Limb (tissue), 2 donors: Measurements from ENCODE around the gene OLFM1.

Experiments
- DNase-seq, 2 donors: peaks; one replicate each; pipeline ENCODE4 v3.0.0-alpha.2; 2016; ENCODE audit errors: extremely low spot score in 2 of 2

Gene OLFM1

DNA sequence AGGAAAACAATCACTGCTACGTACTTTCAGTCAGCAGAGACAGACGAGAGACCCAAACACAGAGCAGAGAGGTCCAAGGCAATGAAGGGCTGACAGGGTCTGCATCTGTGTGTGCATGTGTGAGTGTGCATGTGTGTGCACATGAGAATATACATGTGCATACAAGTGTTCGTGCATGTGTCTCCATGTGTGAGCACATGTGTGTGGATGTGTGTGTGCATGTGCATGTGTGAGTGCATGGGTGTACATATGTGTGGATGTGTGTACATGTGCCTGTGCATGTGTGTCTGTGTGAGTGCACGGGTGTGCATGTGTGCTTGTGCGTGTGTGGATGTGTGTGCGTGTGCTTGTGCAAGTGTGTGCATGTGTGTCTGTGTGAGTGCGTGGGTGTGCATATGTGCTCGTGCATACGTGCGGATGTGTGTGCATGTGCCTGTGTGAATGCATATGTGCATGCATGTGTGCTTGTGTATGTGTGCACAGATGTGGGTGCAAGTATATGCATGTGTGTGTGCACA, 82.3 kb downstream of the OLFM1 start:
- no peak for DNase-seq

GRCh38 chr9:135170535-135170934, 83.1 kb downstream of the OLFM1 start:
- no peak for DNase-seq
